HuH-7.5 (cell line): Measurements from ENCODE around the gene PHACTR3.

Experiments
- DNase-seq: peaks from one replicate; pipeline ENCODE4 v3.0.0; 2011; ENCODE audit warnings: low spot score

Gene PHACTR3

GRCh38 chr20:59648466-59649070 lies 44.2 kb downstream of the PHACTR3 start:
- DNase-seq = no peak

- DNase-seq = no peak
Observed at GRCh38 chr20:59650418-59650817, 46.1 kb downstream of the PHACTR3 start.

GRCh38 chr20:59652381-59652780 lies 48.0 kb downstream of the PHACTR3 start:
- no peak for DNase-seq

- no peak for DNase-seq
Observed at GRCh38 chr20:59656417-59656816, 52.1 kb downstream of the PHACTR3 start.

GRCh38 chr20:59657459-59658046 lies 53.2 kb downstream of the PHACTR3 start:
- DNase-seq = no peak

- no peak for DNase-seq
Observed at GRCh38 chr20:59660471-59660870, 56.1 kb downstream of the PHACTR3 start.

GRCh38 chr20:59661153-59661552 lies 56.8 kb downstream of the PHACTR3 start:
- DNase-seq = no peak

- DNase-seq = no peak
Observed at GRCh38 chr20:59661621-59662020, 57.3 kb downstream of the PHACTR3 start.

- DNase-seq = no peak
Observed at GRCh38 chr20:59662161-59662560, 57.8 kb downstream of the PHACTR3 start.

- DNase-seq = no peak
Observed at GRCh38 chr20:59662856-59663512, 58.6 kb downstream of the PHACTR3 start.

GRCh38 chr20:59663513-59664060 lies 59.2 kb downstream of the PHACTR3 start:
- DNase-seq = no peak

GRCh38 chr20:59664421-59664941 lies 60.1 kb downstream of the PHACTR3 start:
- no peak for DNase-seq

- DNase-seq = no peak
Observed at GRCh38 chr20:59665656-59666555, 61.6 kb downstream of the PHACTR3 start.

- no peak for DNase-seq
Observed at GRCh38 chr20:59666586-59666985, 62.2 kb downstream of the PHACTR3 start.

- no peak for DNase-seq
Observed at GRCh38 chr20:59667131-59667530, 62.8 kb downstream of the PHACTR3 start.

- no peak for DNase-seq
Observed at GRCh38 chr20:59667981-59668515, 63.7 kb downstream of the PHACTR3 start.

- DNase-seq = no peak
Observed at GRCh38 chr20:59668926-59669850, 64.8 kb downstream of the PHACTR3 start.

GRCh38 chr20:59670786-59671492 lies 66.6 kb downstream of the PHACTR3 start:
- DNase-seq = no peak

GRCh38 chr20:59671661-59672471 lies 67.5 kb downstream of the PHACTR3 start:
- DNase-seq = no peak
